Upper lobe of left lung (tissue), 6 donors: ENCODE data around the gene PPDPF. TPM values are rescaled to one million over a fixed set of nuclear protein-coding genes. Genes with fewer than 3 reads are reported as not detected.

Source experiments
- ATAC-seq, 2 donors: fragments of 200-7000 bp; cut with Tn5 transposase; one replicate each; pipeline ENCODE4 v1.9.1; 2022; ENCODE audit warnings: mild to moderate bottlenecking in 2 of 2, moderate library complexity in 2 of 2; ENCODE audit not compliant: low FRiP score in 2 of 2
- DNase-seq, 2 donors: peaks; one replicate each; pipeline ENCODE4 v3.0.0-alpha.2; 2019 to 2020
- H3K27ac ChIP-seq, 4 donors: fragments of 200-600 bp; sonication (generic); one replicate each; pipeline ENCODE4 v1.5.1; 2016 to 2019
- H3K27me3 ChIP-seq, 4 donors: fragments of 200-600 bp; sonication (generic); one replicate each; pipeline ENCODE4 v1.5.1; 2017 to 2019
- H3K36me3 ChIP-seq, 4 donors: fragments of 200-600 bp; sonication (generic); one replicate each; pipeline ENCODE4 v1.5.1; 2016 to 2019
- H3K4me1 ChIP-seq, 4 donors: fragments of 200-600 bp; sonication (generic); one replicate each; pipeline ENCODE4 v1.5.1; 2018 to 2019
- H3K4me3 ChIP-seq, 4 donors: fragments of 200-600 bp; sonication (generic); one replicate each; pipeline ENCODE4 v1.5.1; 2017 to 2019; ENCODE audit warnings: mild to moderate bottlenecking in 2 of 4, moderate library complexity in 1 of 4
- H3K9me3 ChIP-seq, 4 donors: fragments of 200-600 bp; sonication (generic); one replicate each; pipeline ENCODE4 v1.5.1; 2018 to 2019
- CTCF ChIP-seq, 6 experiments: fragments of 450-650 bp in 4 of 6; fragments of 200-600 bp in 2 of 6; sonication (generic) in 2 of 6; IDR thresholded peaks; one replicate each; pipeline ENCODE4 v1.5.1; 2016 to 2019; ENCODE audit warnings: antibody characterized with exemption in 6 of 6
- EP300 ChIP-seq, 4 donors: sonication (generic); formaldehyde crosslinking; IDR thresholded peaks; one replicate each; pipeline ENCODE4 v1.5.1; 2017; ENCODE audit warnings: antibody characterized with exemption in 4 of 4, control low read depth in 2 of 4
- POLR2A ChIP-seq, 4 donors: fragments of 450-650 bp; IDR thresholded peaks; one replicate each; pipeline ENCODE4 v1.5.1; 2016 to 2017; ENCODE audit warnings: antibody characterized with exemption in 4 of 4, mild to moderate bottlenecking in 2 of 4
- POLR2AphosphoS5 ChIP-seq, 2 donors: sonication (generic); formaldehyde crosslinking; IDR thresholded peaks; one replicate each; pipeline ENCODE4 v1.5.1; 2017; ENCODE audit warnings: antibody characterized with exemption in 2 of 2
- WGBS, 2 donors: methylation state at CpG; one replicate each; pipeline ENCODE4 v1.1.5; 2017 to 2018; 5-methylcytosine and 5-hydroxymethylcytosine counted together
- total RNA-seq, 6 donors: library from RNA; depleted of rRNA in 4 of 6; stranded (reverse); fragments of >200 nt in 4 of 6; gene quantifications; one replicate each; pipeline versions ENCODE4 v1.1.0 to v1.2.1, GENCODE V29; 2016 to 2021
- donor health status: DM: no; HTN: no; CAD: no; lungs with moderate emphysema.
- donor health status: DM: no; HTN: yes; CAD: no; lungs with severe emphysema.

Gene PPDPF
- total RNA-seq, 6 donors from 2014 or later = 91.1 to 468 (median 416) TPM

- H3K36me3 ChIP-seq = no peaks in the 10 kb centered on the region
- WGBS, 2 donors = 28 to 41% methylated on average over 8 to 14 of the region's 25 CpGs
- DNase-seq (no peak), ATAC-seq (no peak)
- no peak overlapping the region for H3K27ac ChIP-seq
- H3K4me3 ChIP-seq = no peak overlapping the region
- H3K4me1 ChIP-seq = peaks cover 5 to 27% (median 16%) of the 10 kb centered on the region in 4 donors
- TF ChIP-seq POLR2A (IDR thresholded peaks at IDR 0.05) = no peak
- TF ChIP-seq EP300 (IDR thresholded peaks at IDR 0.05) = no peak
- TF ChIP-seq CTCF (IDR thresholded peaks at IDR 0.05) = no peak
- H3K27me3 ChIP-seq = peaks cover 0 to 27% (median 5%) of the 10 kb centered on the region in 4 donors
- no peaks in the 10 kb centered on the region for H3K9me3 ChIP-seq
These were observed 28.5 kb downstream of the PPDPF start for GRCh38 chr20:63549019-63549418.

GRCh38 chr20:63549679-63550282 is 29.2 kb downstream of the PPDPF start:
- WGBS, 2 donors = 79 to 86% methylated on average over 11 to 18 of the region's 18 CpGs
- DNase-seq (peak in 1 of 2 donors; percentile 74), ATAC-seq (no peak)
- H3K36me3 ChIP-seq = no peaks in the 10 kb centered on the region
- H3K4me1 ChIP-seq = peaks cover 10 to 32% (median 21%) of the 10 kb centered on the region in 4 donors
- H3K27me3 ChIP-seq = peaks cover 0 to 27% (median 5%) of the 10 kb centered on the region in 4 donors
- no peaks in the 10 kb centered on the region for H3K9me3 ChIP-seq
- no peak overlapping the region for H3K4me3 ChIP-seq
- TF ChIP-seq POLR2AphosphoS5 (IDR thresholded peaks at IDR 0.05) (no peak), CTCF (IDR thresholded peaks at IDR 0.05) (no peak), EP300 (IDR thresholded peaks at IDR 0.05) (no peak), POLR2A (IDR thresholded peaks at IDR 0.05) (no peak)
- H3K27ac ChIP-seq = no peak overlapping the region

GRCh38 chr20:63551068-63551467 is 30.5 kb downstream of the PPDPF start:
- H3K4me1 ChIP-seq = peaks cover 10 to 32% (median 21%) of the 10 kb centered on the region in 4 donors
- no peak overlapping the region for H3K4me3 ChIP-seq
- H3K27me3 ChIP-seq = peaks cover 0 to 26% (median 5%) of the 10 kb centered on the region in 4 donors
- ATAC-seq (no peak), DNase-seq (no peak)
- H3K36me3 ChIP-seq = no peaks in the 10 kb centered on the region
- 56 to 57% methylated on average over 7 to 9 of the region's 9 CpGs for WGBS, 2 donors
- TF ChIP-seq EP300 (IDR thresholded peaks at IDR 0.05) = no peak
- TF ChIP-seq POLR2A (IDR thresholded peaks at IDR 0.05) = no peak
- no peak for TF ChIP-seq CTCF (IDR thresholded peaks at IDR 0.05)
- TF ChIP-seq POLR2AphosphoS5 (IDR thresholded peaks at IDR 0.05) = no peak
- H3K9me3 ChIP-seq = no peaks in the 10 kb centered on the region
- no peak overlapping the region for H3K27ac ChIP-seq

- Histone ChIP-seq H3K27ac (peak overlapping the region in 1 of 4 donors; percentile 35), H3K9me3 (no peaks in the 10 kb centered on the region), H3K4me3 (peak overlapping the region in 1 of 4 donors; percentile 65), H3K27me3 (peaks cover 0 to 12% (median 4%) of the 10 kb centered on the region in 4 donors), H3K36me3 (no peaks in the 10 kb centered on the region), H3K4me1 (peaks cover 10 to 27% (median 21%) of the 10 kb centered on the region in 4 donors)
- no peak for TF ChIP-seq POLR2A (IDR thresholded peaks at IDR 0.05)
- TF ChIP-seq EP300 (IDR thresholded peaks at IDR 0.05) = no peak
- no peak for TF ChIP-seq POLR2AphosphoS5 (IDR thresholded peaks at IDR 0.05)
- TF ChIP-seq CTCF (IDR thresholded peaks at IDR 0.05) = no peak
- ATAC-seq = no peak
- 33 to 43% methylated on average over 15 of the region's 15 CpGs for WGBS, 2 donors
- no peak for DNase-seq
These were observed 32.1 kb downstream of the PPDPF start for GRCh38 chr20:63552481-63553249.
